CD14-positive monocyte (primary cell): ENCODE measurements around the gene ADO. TPM values are rescaled to one million over a fixed set of nuclear protein-coding genes. Genes with fewer than 3 reads are reported as not detected.

ENCODE experiments used
- DNase-seq, 3 donors: peaks; one replicate each; pipeline ENCODE4 v3.0.0-alpha.2; 2011 to 2022
- H2AFZ ChIP-seq: 2 replicates; pipeline ENCODE4 v1.6.0; 2012; ENCODE audit warnings: mild to moderate bottlenecking, low read depth, low read length, inconsistent platforms; ENCODE audit not compliant: insufficient read depth, poor library complexity, severe bottlenecking
- H3K27ac ChIP-seq, 2 donors: 1 replicate in 1 of 2; 2 replicates in 1 of 2; pipeline ENCODE4 v1.5.1; 2012 to 2013; ENCODE audit warnings: low read length in 2 of 2, control low read depth in 1 of 2, inconsistent platforms in 1 of 2, low read depth in 1 of 2, mild to moderate bottlenecking in 1 of 2
- H3K27me3 ChIP-seq, 2 donors: one replicate each; pipeline versions ENCODE4 v1.6.0 to v1.6.1; 2011 to 2013; ENCODE audit warnings: low read length in 2 of 2; ENCODE audit not compliant: control insufficient read depth in 2 of 2, insufficient read depth in 2 of 2
- H3K36me3 ChIP-seq, 2 donors: replicated peaks in 1 of 2; 1 replicate in 1 of 2; 2 replicates in 1 of 2; pipeline versions ENCODE4 v1.5.1 to v1.6.1; 2012 to 2013; ENCODE audit warnings: low read length in 2 of 2, control low read depth in 1 of 2, inconsistent platforms in 1 of 2, mild to moderate bottlenecking in 1 of 2; ENCODE audit not compliant: insufficient read depth in 2 of 2, control insufficient read depth in 1 of 2
- H3K4me1 ChIP-seq, 2 donors: 1 replicate in 1 of 2; 2 replicates in 1 of 2; pipeline versions ENCODE4 v1.5.1 to v1.6.1; 2012 to 2013; ENCODE audit warnings: low read length in 2 of 2, control low read depth in 1 of 2, inconsistent platforms in 1 of 2, mild to moderate bottlenecking in 1 of 2, moderate library complexity in 1 of 2; ENCODE audit not compliant: insufficient read depth in 2 of 2, control insufficient read depth in 1 of 2
- H3K4me2 ChIP-seq: replicated peaks from 2 replicates; pipeline ENCODE3; 2012; ENCODE audit warnings: low read length, moderate library complexity, mild to moderate bottlenecking; ENCODE audit not compliant: poor library complexity, severe bottlenecking; ENCODE audit errors: extremely low read depth
- H3K4me3 ChIP-seq, 3 experiments: fragments of 200-600 bp in 1 of 3; sonication (generic) in 1 of 3; replicated peaks in 1 of 3; 1 replicate in 2 of 3; 2 replicates in 1 of 3; pipeline ENCODE4 v1.5.1; 2011 to 2013; ENCODE audit warnings: low read length in 3 of 3, mild to moderate bottlenecking in 3 of 3, control low read depth in 2 of 3, low read depth in 2 of 3, inconsistent platforms in 1 of 3, moderate library complexity in 1 of 3
- H3K79me2 ChIP-seq: 2 replicates; pipeline ENCODE4 v1.6.0; 2012; ENCODE audit warnings: mild to moderate bottlenecking, control low read depth, inconsistent platforms, low read length, moderate library complexity; ENCODE audit not compliant: insufficient read depth
- H3K9ac ChIP-seq: 2 replicates; pipeline ENCODE4 v1.6.0; 2017; ENCODE audit warnings: low read length, mild to moderate bottlenecking; ENCODE audit not compliant: insufficient read depth, poor library complexity, severe bottlenecking
- H3K9me3 ChIP-seq, 2 donors: replicated peaks in 1 of 2; 1 replicate in 1 of 2; 2 replicates in 1 of 2; pipeline versions ENCODE4 v1.5.1 to v1.6.1; 2012 to 2013; ENCODE audit warnings: low read length in 2 of 2, control low read depth in 1 of 2; ENCODE audit not compliant: control insufficient read depth in 1 of 2, insufficient read depth in 1 of 2
- H4K20me1 ChIP-seq: 2 replicates; pipeline ENCODE4 v1.6.0; 2012; ENCODE audit warnings: mild to moderate bottlenecking, low read length, control low read depth, moderate library complexity; ENCODE audit not compliant: insufficient read depth
- H3K27ac Mint-ChIP-seq, 7 donors: one replicate each; pipeline ENCODE4 v1.8.0; 2020; ENCODE audit warnings: mild to moderate bottlenecking in 7 of 7, mixed read lengths in 7 of 7, moderate library complexity in 6 of 7, inconsistent platforms in 2 of 7
- H3K27me3 Mint-ChIP-seq, 3 donors: one replicate each; pipeline ENCODE4 v1.8.0; 2021 to 2022; ENCODE audit warnings: low read depth in 3 of 3, mild to moderate bottlenecking in 3 of 3, mixed read lengths in 3 of 3, moderate library complexity in 3 of 3, inconsistent platforms in 1 of 3
- H3K36me3 Mint-ChIP-seq, 2 donors: one replicate each; pipeline ENCODE4 v1.8.0; 2020; ENCODE audit warnings: mixed read lengths in 2 of 2, inconsistent platforms in 1 of 2, mild to moderate bottlenecking in 1 of 2
- H3K4me1 Mint-ChIP-seq: one replicate; pipeline ENCODE4 v1.8.0; 2020; ENCODE audit warnings: mild to moderate bottlenecking, mixed read lengths
- H3K4me3 Mint-ChIP-seq, 2 donors: one replicate each; pipeline ENCODE4 v1.8.0; 2020; ENCODE audit warnings: mild to moderate bottlenecking in 2 of 2, mixed read lengths in 2 of 2, moderate library complexity in 1 of 2
- H3K9me3 Mint-ChIP-seq, 7 donors: one replicate each; pipeline ENCODE4 v1.8.0; 2020 to 2022; ENCODE audit warnings: mixed read lengths in 7 of 7, mild to moderate bottlenecking in 6 of 7, moderate library complexity in 6 of 7, inconsistent platforms in 2 of 7
- WGBS: methylation state at CpG from one replicate; pipeline ENCODE4 v1.1.5; 2013; ENCODE audit warnings: missing lambda C conversion rate; ENCODE audit not compliant: insufficient coverage; 5-methylcytosine and 5-hydroxymethylcytosine counted together
- intact Hi-C, 2 donors: fragments of 100-400 bp; cut with micrococcal nuclease; formaldehyde crosslinking; loops; one replicate each; pipeline versions ENCODE4 v1.15.0 to v1.15.1; 2023
- polyA plus RNA-seq, 3 donors: library from polyadenylated mRNA; depleted of rRNA in 1 of 3; unstranded in 2 of 3; stranded (reverse) in 1 of 3; fragments of 300-500 nt in 2 of 3; fragments of >200 nt in 1 of 3; fragmentation: Illumina TruSeq in 2 of 3; gene quantifications; 1 replicate in 2 of 3; 2 replicates in 1 of 3; pipeline ENCODE4 v1.2.3, GENCODE V29; 2012 to 2021
- TF ChIP-seq, protein P1 (sequence below): fragments of 200-600 bp; IDR thresholded peaks from one replicate; pipeline ENCODE4 v1.8.0; 2022; ENCODE audit warnings: antibody characterized with exemption, mild to moderate bottlenecking

The ADO gene
- polyA plus RNA-seq, 3 donors: 5.7 to 7.0 (median 6.2) TPM

DNA sequence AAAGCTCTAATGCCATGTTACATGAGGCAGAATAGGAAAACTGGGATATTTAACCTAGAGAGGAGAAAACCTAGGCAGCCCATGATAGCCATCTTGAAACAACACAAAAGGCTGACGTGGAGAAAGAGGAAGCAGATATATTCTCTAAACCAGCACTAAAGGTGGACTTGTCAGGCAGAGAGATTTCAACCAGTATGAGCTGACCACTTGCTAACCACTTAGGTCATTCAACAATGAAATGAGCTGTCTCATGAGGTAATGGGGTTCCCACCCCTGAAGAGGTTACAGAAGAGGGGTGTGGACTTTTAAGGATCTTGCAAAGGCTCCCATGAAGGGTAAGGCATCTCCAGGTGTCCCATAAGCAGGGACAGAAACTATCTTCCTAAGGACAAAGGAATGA is 38.5 kb downstream of the ADO start:
- no CpG with 5 or more reads among the region's 1 CpG for WGBS
- peaks cover 7 to 12% of the 10 kb centered on the region in 2 donors for H3K4me1 ChIP-seq
- peaks cover 1 to 5% (median 5%) of the 10 kb centered on the region in 3 donors for H3K27me3 Mint-ChIP-seq

DNA sequence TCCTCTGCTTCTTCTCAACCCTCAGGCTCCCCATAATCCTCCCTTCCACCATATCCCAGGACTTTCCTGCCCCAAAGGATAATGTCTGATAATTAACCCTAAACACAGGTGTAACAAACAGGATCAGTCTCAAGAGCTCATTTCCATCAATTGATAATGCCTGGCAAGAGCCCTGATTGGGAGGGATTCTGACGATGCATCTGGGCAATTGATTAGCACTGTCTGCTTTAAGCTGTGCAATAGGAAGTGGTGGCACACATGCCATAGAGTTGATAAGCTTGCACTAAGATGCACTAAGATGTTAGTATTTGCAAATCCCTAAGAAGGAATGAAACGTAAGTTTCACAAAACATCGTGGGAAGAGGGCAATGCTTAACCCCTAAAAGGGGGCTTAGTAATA is 39.1 kb downstream of the ADO start:
- TF ChIP-seq, protein P1, sequence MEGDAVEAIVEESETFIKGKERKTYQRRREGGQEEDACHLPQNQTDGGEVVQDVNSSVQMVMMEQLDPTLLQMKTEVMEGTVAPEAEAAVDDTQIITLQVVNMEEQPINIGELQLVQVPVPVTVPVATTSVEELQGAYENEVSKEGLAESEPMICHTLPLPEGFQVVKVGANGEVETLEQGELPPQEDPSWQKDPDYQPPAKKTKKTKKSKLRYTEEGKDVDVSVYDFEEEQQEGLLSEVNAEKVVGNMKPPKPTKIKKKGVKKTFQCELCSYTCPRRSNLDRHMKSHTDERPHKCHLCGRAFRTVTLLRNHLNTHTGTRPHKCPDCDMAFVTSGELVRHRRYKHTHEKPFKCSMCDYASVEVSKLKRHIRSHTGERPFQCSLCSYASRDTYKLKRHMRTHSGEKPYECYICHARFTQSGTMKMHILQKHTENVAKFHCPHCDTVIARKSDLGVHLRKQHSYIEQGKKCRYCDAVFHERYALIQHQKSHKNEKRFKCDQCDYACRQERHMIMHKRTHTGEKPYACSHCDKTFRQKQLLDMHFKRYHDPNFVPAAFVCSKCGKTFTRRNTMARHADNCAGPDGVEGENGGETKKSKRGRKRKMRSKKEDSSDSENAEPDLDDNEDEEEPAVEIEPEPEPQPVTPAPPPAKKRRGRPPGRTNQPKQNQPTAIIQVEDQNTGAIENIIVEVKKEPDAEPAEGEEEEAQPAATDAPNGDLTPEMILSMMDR: no peak
- H3K27me3 ChIP-seq: no peaks in the 10 kb centered on the region
- Mint-ChIP-seq H3K27me3 (peaks cover 1 to 5% (median 5%) of the 10 kb centered on the region in 3 donors), H3K27ac (peak overlapping the region in 1 of 7 donors; percentile 19), H3K4me1 (peaks cover 16% of the 10 kb centered on the region), H3K4me3 (no peak overlapping the region), H3K9me3 (peaks cover 7 to 25% (median 22%) of the 10 kb centered on the region in 7 donors), H3K36me3 (no peaks in the 10 kb centered on the region)
- H4K20me1 ChIP-seq: no peaks in the 10 kb centered on the region
- no peak for DNase-seq
- H3K9me3 ChIP-seq: peaks cover 8 to 16% of the 10 kb centered on the region in 2 donors
- intact Hi-C loops: no loop called here
- H2AFZ ChIP-seq: no peak overlapping the region
- no peaks in the 10 kb centered on the region for H3K36me3 ChIP-seq
- no peak overlapping the region for H3K9ac ChIP-seq
- H3K4me1 ChIP-seq: peaks cover 7 to 12% of the 10 kb centered on the region in 2 donors
- no peak overlapping the region for H3K27ac ChIP-seq
- no peak overlapping the region for H3K4me2 ChIP-seq
- H3K79me2 ChIP-seq: no peaks in the 10 kb centered on the region
- no peak overlapping the region for H3K4me3 ChIP-seq
- 16% methylated on average over 2 of the region's 3 CpGs for WGBS

More for the DNA sequence above, 38.5 kb downstream of the ADO start:
- no peak overlapping the region for H3K4me2 ChIP-seq
- Mint-ChIP-seq H3K36me3 (no peaks in the 10 kb centered on the region), H3K27ac (no peak overlapping the region), H3K4me3 (no peak overlapping the region), H3K9me3 (peaks cover 7 to 21% (median 19%) of the 10 kb centered on the region in 7 donors), H3K4me1 (peaks cover 17% of the 10 kb centered on the region)
- no peak overlapping the region for H3K4me3 ChIP-seq
- no peak overlapping the region for H3K27ac ChIP-seq
- no peak for DNase-seq
- no peak overlapping the region for H2AFZ ChIP-seq
- H3K9me3 ChIP-seq: peaks cover 6 to 12% of the 10 kb centered on the region in 2 donors
- intact Hi-C loops: no loop called here
- H4K20me1 ChIP-seq: no peaks in the 10 kb centered on the region
- no peaks in the 10 kb centered on the region for H3K36me3 ChIP-seq
- no peaks in the 10 kb centered on the region for H3K27me3 ChIP-seq
- no peaks in the 10 kb centered on the region for H3K79me2 ChIP-seq
- TF ChIP-seq, protein P1: no peak
- no peak overlapping the region for H3K9ac ChIP-seq
